AG09319 (cell line): Measurements from ENCODE around the gene AVP.

Source experiments
- DNase-seq: peaks from one replicate; pipeline ENCODE4 v3.0.0-alpha.2; 2010; ENCODE audit warnings: low read depth; ENCODE audit errors: extremely low read depth
- CTCF ChIP-seq: IDR thresholded peaks from 2 replicates; pipeline ENCODE4 v1.5.1; 2011; ENCODE audit warnings: low read depth, mild to moderate bottlenecking, inconsistent platforms, low read length, moderate library complexity

The AVP gene

DNA sequence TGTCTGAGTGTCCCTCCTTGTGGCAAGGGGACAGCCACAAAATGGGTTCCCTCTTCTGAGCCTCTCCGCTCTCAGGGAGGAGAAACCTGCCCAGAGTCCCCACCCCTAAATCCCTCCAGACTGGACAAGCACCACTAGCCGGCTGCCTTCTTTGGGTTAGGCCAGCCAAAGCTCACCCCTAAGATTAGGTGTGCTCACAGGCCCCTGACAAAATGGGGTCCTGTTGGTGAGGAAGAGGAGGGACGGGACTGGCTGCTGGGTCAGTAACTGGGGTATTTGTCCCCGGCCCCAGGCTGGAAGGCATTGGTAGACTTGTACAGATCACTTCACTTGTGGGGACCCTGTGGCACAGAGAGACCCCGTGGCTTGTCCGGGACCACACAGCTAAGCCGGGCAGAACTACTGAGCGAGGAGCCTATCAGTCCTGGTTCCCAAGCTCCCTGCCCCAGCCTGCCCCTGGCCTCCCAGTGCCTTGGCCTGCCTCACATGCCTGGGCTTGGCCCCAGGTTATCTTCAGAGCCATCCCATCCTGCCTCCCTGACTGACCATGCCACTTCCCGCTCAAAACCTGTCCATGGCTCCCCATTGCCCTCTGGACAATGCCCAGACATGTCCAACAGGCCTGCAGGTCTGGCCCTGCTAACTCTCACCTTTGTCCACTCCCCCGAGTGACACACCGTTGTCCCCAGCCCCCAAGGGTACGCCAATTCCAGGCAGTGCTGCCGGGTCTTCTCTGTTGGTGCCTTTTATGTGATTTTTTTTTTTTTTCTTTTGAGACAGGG lies 10.5 kb upstream of the AVP start:
- TF ChIP-seq CTCF, result no peak
- DNase-seq, result no peak

GRCh38 chr20:3093861-3094361 lies 9.4 kb upstream of the AVP start:
- no peak for DNase-seq
- no peak for TF ChIP-seq CTCF

DNA sequence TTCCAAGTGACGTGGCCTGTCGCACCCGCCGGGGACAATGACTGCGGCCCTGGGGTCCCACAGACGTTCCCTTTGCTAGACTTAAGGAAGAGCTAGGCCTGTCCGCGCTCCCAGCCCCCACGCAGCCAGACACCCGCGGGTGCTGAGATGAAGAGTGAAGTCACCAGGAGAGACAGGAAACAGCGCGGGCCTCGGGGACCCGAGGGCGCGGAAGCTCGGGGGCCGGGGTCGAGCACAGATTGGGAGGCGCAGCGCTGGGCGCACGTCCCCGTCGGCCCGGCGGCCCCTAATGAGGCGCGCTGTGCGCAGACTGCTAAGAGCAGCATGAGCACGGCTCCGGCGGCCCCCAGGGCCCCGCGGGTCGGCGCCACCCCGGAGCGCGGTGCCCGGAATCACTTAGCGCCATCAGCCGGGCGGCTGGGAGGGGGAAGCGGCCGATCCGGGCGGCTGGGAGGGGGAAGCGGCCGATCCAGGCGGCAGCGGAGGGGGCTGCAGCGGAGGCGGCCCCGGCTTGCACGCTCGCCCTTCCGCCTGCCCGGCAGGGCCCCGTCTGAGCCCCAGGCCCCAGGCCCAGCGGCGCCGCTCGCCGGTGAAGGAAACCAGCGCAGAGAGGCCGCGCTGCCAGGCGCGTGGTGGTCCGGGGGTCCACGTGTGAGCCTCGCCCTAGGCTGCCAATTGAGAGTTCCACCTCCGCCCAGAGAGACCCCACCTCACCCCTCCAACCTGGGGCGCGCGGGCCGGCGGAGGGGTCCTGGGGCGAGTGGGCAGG lies 8.3 kb upstream of the AVP start:
- DNase-seq, result no peak
- TF ChIP-seq CTCF, result no peak

DNA sequence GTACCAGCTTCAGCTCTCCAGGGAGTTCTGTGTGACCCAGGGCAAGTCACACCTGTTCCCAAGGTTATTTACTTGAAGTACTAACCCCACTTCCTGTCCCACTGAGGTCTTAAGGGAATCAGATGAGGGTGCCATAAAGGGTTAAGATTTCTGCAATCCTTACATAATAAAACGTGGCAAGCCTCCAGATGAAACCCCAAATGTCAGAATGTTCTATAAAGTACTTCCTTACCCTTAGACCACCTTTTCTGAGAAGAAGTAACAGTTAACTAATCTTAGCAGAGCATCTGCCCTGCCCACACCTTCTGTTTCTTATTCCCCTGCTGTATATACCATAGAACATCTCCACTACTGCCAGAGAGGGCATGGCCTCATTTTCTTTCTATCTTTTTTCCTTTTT lies 6.0 kb upstream of the AVP start:
- DNase-seq, result no peak
- no peak for TF ChIP-seq CTCF

GRCh38 chr20:3088031-3088430 lies 3.5 kb upstream of the AVP start:
- DNase-seq, result no peak
- no peak for TF ChIP-seq CTCF

- no peak for DNase-seq
- TF ChIP-seq CTCF, result no peak
Observed at GRCh38 chr20:3085571-3086072, 1.1 kb upstream of the AVP start.

GRCh38 chr20:3084986-3085360 lies 449 bp upstream of the AVP start:
- no peak for TF ChIP-seq CTCF
- no peak for DNase-seq
